ENCODE measurements around the gene CHFR.

GRCh38 chr12:132827763-132828703 lies 59.4 kb downstream of the CHFR start:
- TF ChIP-seq CTCF (IDR thresholded peaks at IDR 0.05) (no peak), POLR2A (IDR thresholded peaks at IDR 0.05) (no peak)

Measured in uterus (tissue), 2 donors.